GM23338 (cell line): ENCODE results near the gene ABCA1. TPM values are rescaled to one million over a fixed set of nuclear protein-coding genes. Genes with fewer than 3 reads are reported as not detected.

Experiments
- ATAC-seq: fragments of 200-7000 bp; cut with Tn5 transposase; 3 replicates; pipeline ENCODE4 v1.9.1; 2020
- DNase-seq: peaks from one replicate; pipeline ENCODE4 v3.0.0-alpha.2; 2015; ENCODE audit warnings: low spot score
- H2AFZ ChIP-seq: fragments of 200-600 bp; sonication (generic); 2 replicates; pipeline ENCODE4 v1.8.0; 2016; ENCODE audit warnings: antibody characterized with exemption, mild to moderate bottlenecking, moderate library complexity
- H3F3A ChIP-seq: fragments of 200-600 bp; sonication (generic); replicated peaks from 2 replicates; pipeline ENCODE4 v1.8.0; 2017; ENCODE audit warnings: antibody characterized with exemption, mixed run types, low read depth
- H3K27ac ChIP-seq: fragments of 200-600 bp; sonication (generic); 2 replicates; pipeline ENCODE4 v1.6.1; 2016; ENCODE audit warnings: low read depth
- H3K27me3 ChIP-seq: fragments of 200-600 bp; sonication (generic); 2 replicates; pipeline ENCODE4 v1.8.0; 2016; ENCODE audit warnings: mild to moderate bottlenecking, mixed run types, moderate library complexity; ENCODE audit not compliant: insufficient read depth
- H3K36me3 ChIP-seq: fragments of 200-600 bp; sonication (generic); 2 replicates; pipeline ENCODE4 v1.8.0; 2016; ENCODE audit warnings: mild to moderate bottlenecking; ENCODE audit not compliant: insufficient read depth
- H3K4me1 ChIP-seq: fragments of 200-600 bp; sonication (generic); 2 replicates; pipeline ENCODE4 v1.8.0; 2016; ENCODE audit warnings: mild to moderate bottlenecking, moderate library complexity; ENCODE audit not compliant: insufficient read depth
- H3K4me2 ChIP-seq: fragments of 200-600 bp; sonication (generic); 2 replicates; pipeline ENCODE4 v1.7.1; 2017; ENCODE audit warnings: mixed run types
- H3K4me3 ChIP-seq: fragments of 200-600 bp; sonication (generic); 2 replicates; pipeline ENCODE4 v1.6.1; 2016; ENCODE audit warnings: mixed run types
- H3K79me2 ChIP-seq: fragments of 200-600 bp; sonication (generic); replicated peaks from 2 replicates; pipeline ENCODE4 v1.8.0; 2017; ENCODE audit warnings: mild to moderate bottlenecking; ENCODE audit not compliant: insufficient read depth
- H3K9me2 ChIP-seq: fragments of 200-600 bp; sonication (generic); 2 replicates; pipeline ENCODE4 v1.8.0; 2017; ENCODE audit not compliant: insufficient read depth
- H4K20me1 ChIP-seq: fragments of 200-600 bp; sonication (generic); replicated peaks from 2 replicates; pipeline ENCODE4 v1.8.0; 2017; ENCODE audit warnings: mild to moderate bottlenecking; ENCODE audit not compliant: insufficient read depth
- H3K27ac Mint-ChIP-seq: 2 replicates; pipeline ENCODE4 v1.8.0; 2020; ENCODE audit warnings: inconsistent platforms, mild to moderate bottlenecking, moderate library complexity, mixed read lengths
- H3K27me3 Mint-ChIP-seq: 3 replicates; pipeline ENCODE4 v1.8.0; 2022; ENCODE audit warnings: low read depth, mild to moderate bottlenecking, moderate library complexity, mixed read lengths, inconsistent platforms; ENCODE audit not compliant: insufficient read depth, poor library complexity
- H3K36me3 Mint-ChIP-seq: 3 replicates; pipeline ENCODE4 v1.8.0; 2021; ENCODE audit warnings: low read depth, mild to moderate bottlenecking, inconsistent platforms, moderate library complexity, mixed read lengths
- H3K4me1 Mint-ChIP-seq: 3 replicates; pipeline ENCODE4 v1.8.0; 2020; ENCODE audit warnings: mild to moderate bottlenecking, inconsistent platforms, mixed read lengths
- H3K4me3 Mint-ChIP-seq: 3 replicates; pipeline ENCODE4 v1.8.0; 2021; ENCODE audit warnings: moderate library complexity, mild to moderate bottlenecking, inconsistent platforms, mixed read lengths
- H3K9me3 Mint-ChIP-seq: 3 replicates; pipeline ENCODE4 v1.8.0; 2020; ENCODE audit warnings: moderate library complexity, mild to moderate bottlenecking, inconsistent platforms, mixed read lengths
- CREB1 ChIP-seq: fragments of 250-450 bp; sonication (Bioruptor Pico); IDR thresholded peaks from 2 replicates; pipeline ENCODE4 v1.5.0; 2020; ENCODE audit warnings: low read depth, mild to moderate bottlenecking, moderate library complexity
- EZH2 ChIP-seq: fragments of 200-600 bp; sonication (generic); IDR thresholded peaks from one replicate; pipeline ENCODE4 v1.8.0; 2017; ENCODE audit warnings: antibody characterized with exemption, mild to moderate bottlenecking, low read depth; ENCODE audit not compliant: unreplicated experiment
- EZH2phosphoT487 ChIP-seq: fragments of 200-600 bp; sonication (generic); IDR thresholded peaks from one replicate; pipeline ENCODE4 v1.8.1; 2018; ENCODE audit warnings: antibody characterized with exemption; ENCODE audit not compliant: unreplicated experiment
- JUNB ChIP-seq: IDR thresholded peaks from one replicate; pipeline ENCODE4 v1.6.1; 2016; ENCODE audit warnings: antibody characterized with exemption; ENCODE audit not compliant: unreplicated experiment
- NANOG ChIP-seq: IDR thresholded peaks from 2 replicates; pipeline ENCODE4 v1.6.1; 2016; ENCODE audit warnings: antibody characterized with exemption, borderline replicate concordance
- POLR2AphosphoS5 ChIP-seq: IDR thresholded peaks from 2 replicates; pipeline ENCODE4 v1.6.1; 2016; ENCODE audit warnings: antibody characterized with exemption, low read depth
- STAT1 ChIP-seq: IDR thresholded peaks from one replicate; pipeline ENCODE4 v1.6.1; 2016; ENCODE audit warnings: antibody characterized with exemption; ENCODE audit not compliant: unreplicated experiment
- ZNF114 ChIP-seq: fragments of 250-450 bp; sonication (Bioruptor Pico); IDR thresholded peaks from 2 replicates; pipeline ENCODE4 v1.5.0; 2020; ENCODE audit warnings: mild to moderate bottlenecking, moderate library complexity
- ZNF331 ChIP-seq: fragments of 250-450 bp; sonication (Bioruptor Pico); IDR thresholded peaks from 2 replicates; pipeline ENCODE4 v1.5.0; 2020; ENCODE audit warnings: low read depth, mild to moderate bottlenecking, moderate library complexity
- polyA plus RNA-seq: library from polyadenylated mRNA; unstranded; fragments of >200 nt; fragmentation: Nextera tagmentation; extraction: Ambion mirVana; gene quantifications from 2 replicates; pipeline ENCODE4 v1.2.1, GENCODE V29; 2016
- total RNA-seq: library from RNA; depleted of rRNA; stranded (reverse); fragments of >200 nt; shearing (Covaris generic); gene quantifications from 2 replicates; pipeline ENCODE4 v1.2.3, GENCODE V29; 2014
- TF ChIP-seq, protein P1 (sequence below): fragments of 250-450 bp; sonication (Bioruptor Pico); IDR thresholded peaks from 2 replicates; pipeline ENCODE4 v1.5.0; 2020; ENCODE audit warnings: mild to moderate bottlenecking, moderate library complexity
- TF ChIP-seq, protein P2 (sequence below), 2 experiments: fragments of 200-600 bp in 1 of 2; sonication (generic) in 1 of 2; conservative IDR thresholded peaks; 2 replicates each; pipeline versions ENCODE4 v1.5.1 to v1.6.1; 2016 to 2017; ENCODE audit warnings: antibody characterized with exemption in 2 of 2, low read depth in 2 of 2, mild to moderate bottlenecking in 2 of 2, moderate library complexity in 1 of 2

ABCA1 gene
- total and polyA plus RNA-seq, 2 experiments from 2014 or later = 1.4 to 2.8 TPM

DNA sequence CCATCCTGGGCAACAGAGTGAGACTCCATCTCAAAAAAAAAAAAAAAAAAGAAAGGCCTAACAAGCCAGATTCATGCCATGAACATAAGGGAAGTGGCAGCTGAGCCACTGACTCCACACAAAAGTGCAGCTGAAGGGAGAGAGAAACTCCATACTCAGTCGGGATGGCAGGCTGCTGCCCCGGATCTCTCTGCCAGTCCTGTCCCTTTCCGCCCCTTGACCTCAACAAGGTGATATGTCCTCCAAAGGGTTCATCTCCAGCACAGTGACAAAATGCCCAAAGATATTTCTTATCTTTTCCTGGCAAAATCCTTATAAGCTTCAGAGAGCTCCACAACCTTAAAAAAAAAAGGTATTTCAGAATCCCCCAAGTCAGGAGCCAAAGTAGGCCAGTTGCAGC lies 52.6 kb downstream of the ABCA1 start:
- Mint-ChIP-seq H3K4me1 (peaks cover 16% of the 10 kb centered on the region), H3K27me3 (peaks cover 7% of the 10 kb centered on the region), H3K27ac (no peak overlapping the region), H3K9me3 (peaks cover 11% of the 10 kb centered on the region; the same call in 2 of the 3 replicates), H3K36me3 (peaks cover 71% of the 10 kb centered on the region), H3K4me3 (no peak overlapping the region)
- no peak for DNase-seq
- Histone ChIP-seq H3K9me2 (no peaks in the 10 kb centered on the region), H2AFZ (no peak overlapping the region), H3F3A (no peaks in the 10 kb centered on the region), H3K4me3 (no peak overlapping the region), H3K4me2 (no peak overlapping the region), H3K36me3 (no peaks in the 10 kb centered on the region), H3K79me2 (no peaks in the 10 kb centered on the region), H3K27me3 (no peaks in the 10 kb centered on the region), H3K4me1 (peaks cover 4% of the 10 kb centered on the region; the same call in 1 of the 2 replicates), H3K27ac (no peak overlapping the region), H4K20me1 (no peaks in the 10 kb centered on the region)
- ATAC-seq = no peak
- TF ChIP-seq ZNF114 (CRISPR knock-in tag) (no peak), POLR2AphosphoS5 (no peak), STAT1 (no peak), EZH2phosphoT487 (no peak)

DNA sequence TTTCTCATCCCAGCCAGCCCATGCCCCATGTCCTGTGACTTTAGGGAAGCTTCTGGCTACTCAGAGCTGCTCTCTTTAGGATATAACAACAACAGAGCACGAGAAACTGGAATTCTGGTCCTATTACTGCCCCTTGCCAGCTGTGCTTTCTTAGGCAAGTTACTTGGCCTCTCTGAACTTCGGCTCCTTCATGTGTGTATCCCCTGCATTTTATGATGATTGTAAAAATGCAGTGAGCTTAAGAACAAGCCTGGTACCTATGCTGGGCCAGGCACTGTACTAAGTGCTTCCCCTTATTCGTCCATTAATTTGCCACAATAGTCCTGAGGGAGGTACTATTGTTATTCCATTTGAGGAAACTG lies 54.5 kb downstream of the ABCA1 start:
- Histone ChIP-seq H3K27me3 (no peaks in the 10 kb centered on the region), H3K27ac (no peak overlapping the region), H3K9me2 (no peaks in the 10 kb centered on the region), H2AFZ (no peak overlapping the region), H3K4me2 (no peak overlapping the region; the same call in 1 of the 2 replicates), H3K36me3 (no peaks in the 10 kb centered on the region), H4K20me1 (peaks cover 3% of the 10 kb centered on the region; the same call in 1 of the 2 replicates), H3K4me3 (no peak overlapping the region), H3K4me1 (peaks cover 18% of the 10 kb centered on the region), H3K79me2 (no peaks in the 10 kb centered on the region), H3F3A (no peaks in the 10 kb centered on the region)
- DNase-seq = no peak
- peaks cover 16% of the 10 kb centered on the region for H3K27me3 Mint-ChIP-seq
- no peak for TF ChIP-seq CREB1
- TF ChIP-seq, protein P1, sequence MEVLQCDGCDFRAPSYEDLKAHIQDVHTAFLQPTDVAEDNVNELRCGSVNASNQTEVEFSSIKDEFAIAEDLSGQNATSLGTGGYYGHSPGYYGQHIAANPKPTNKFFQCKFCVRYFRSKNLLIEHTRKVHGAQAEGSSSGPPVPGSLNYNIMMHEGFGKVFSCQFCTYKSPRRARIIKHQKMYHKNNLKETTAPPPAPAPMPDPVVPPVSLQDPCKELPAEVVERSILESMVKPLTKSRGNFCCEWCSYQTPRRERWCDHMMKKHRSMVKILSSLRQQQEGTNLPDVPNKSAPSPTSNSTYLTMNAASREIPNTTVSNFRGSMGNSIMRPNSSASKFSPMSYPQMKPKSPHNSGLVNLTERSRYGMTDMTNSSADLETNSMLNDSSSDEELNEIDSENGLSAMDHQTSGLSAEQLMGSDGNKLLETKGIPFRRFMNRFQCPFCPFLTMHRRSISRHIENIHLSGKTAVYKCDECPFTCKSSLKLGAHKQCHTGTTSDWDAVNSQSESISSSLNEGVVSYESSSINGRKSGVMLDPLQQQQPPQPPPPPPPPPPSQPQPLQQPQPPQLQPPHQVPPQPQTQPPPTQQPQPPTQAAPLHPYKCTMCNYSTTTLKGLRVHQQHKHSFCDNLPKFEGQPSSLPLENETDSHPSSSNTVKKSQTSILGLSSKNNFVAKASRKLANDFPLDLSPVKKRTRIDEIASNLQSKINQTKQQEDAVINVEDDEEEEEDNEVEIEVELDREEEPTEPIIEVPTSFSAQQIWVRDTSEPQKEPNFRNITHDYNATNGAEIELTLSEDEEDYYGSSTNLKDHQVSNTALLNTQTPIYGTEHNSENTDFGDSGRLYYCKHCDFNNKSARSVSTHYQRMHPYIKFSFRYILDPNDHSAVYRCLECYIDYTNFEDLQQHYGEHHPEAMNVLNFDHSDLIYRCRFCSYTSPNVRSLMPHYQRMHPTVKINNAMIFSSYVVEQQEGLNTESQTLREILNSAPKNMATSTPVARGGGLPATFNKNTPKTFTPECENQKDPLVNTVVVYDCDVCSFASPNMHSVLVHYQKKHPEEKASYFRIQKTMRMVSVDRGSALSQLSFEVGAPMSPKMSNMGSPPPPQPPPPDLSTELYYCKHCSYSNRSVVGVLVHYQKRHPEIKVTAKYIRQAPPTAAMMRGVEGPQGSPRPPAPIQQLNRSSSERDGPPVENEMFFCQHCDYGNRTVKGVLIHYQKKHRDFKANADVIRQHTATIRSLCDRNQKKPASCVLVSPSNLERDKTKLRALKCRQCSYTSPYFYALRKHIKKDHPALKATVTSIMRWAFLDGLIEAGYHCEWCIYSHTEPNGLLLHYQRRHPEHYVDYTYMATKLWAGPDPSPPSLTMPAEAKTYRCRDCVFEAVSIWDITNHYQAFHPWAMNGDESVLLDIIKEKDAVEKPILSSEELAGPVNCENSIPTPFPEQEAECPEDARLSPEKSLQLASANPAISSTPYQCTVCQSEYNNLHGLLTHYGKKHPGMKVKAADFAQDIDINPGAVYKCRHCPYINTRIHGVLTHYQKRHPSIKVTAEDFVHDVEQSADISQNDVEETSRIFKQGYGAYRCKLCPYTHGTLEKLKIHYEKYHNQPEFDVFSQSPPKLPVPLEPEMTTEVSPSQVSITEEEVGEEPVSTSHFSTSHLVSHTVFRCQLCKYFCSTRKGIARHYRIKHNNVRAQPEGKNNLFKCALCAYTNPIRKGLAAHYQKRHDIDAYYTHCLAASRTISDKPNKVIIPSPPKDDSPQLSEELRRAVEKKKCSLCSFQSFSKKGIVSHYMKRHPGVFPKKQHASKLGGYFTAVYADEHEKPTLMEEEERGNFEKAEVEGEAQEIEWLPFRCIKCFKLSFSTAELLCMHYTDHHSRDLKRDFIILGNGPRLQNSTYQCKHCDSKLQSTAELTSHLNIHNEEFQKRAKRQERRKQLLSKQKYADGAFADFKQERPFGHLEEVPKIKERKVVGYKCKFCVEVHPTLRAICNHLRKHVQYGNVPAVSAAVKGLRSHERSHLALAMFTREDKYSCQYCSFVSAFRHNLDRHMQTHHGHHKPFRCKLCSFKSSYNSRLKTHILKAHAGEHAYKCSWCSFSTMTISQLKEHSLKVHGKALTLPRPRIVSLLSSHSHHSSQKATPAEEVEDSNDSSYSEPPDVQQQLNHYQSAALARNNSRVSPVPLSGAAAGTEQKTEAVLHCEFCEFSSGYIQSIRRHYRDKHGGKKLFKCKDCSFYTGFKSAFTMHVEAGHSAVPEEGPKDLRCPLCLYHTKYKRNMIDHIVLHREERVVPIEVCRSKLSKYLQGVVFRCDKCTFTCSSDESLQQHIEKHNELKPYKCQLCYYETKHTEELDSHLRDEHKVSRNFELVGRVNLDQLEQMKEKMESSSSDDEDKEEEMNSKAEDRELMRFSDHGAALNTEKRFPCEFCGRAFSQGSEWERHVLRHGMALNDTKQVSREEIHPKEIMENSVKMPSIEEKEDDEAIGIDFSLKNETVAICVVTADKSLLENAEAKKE (CRISPR knock-in tag) = no peak
- no peak for TF ChIP-seq NANOG
- no peak for TF ChIP-seq ZNF331 (CRISPR knock-in tag)
- no peak for TF ChIP-seq JUNB
- TF ChIP-seq, protein P2, sequence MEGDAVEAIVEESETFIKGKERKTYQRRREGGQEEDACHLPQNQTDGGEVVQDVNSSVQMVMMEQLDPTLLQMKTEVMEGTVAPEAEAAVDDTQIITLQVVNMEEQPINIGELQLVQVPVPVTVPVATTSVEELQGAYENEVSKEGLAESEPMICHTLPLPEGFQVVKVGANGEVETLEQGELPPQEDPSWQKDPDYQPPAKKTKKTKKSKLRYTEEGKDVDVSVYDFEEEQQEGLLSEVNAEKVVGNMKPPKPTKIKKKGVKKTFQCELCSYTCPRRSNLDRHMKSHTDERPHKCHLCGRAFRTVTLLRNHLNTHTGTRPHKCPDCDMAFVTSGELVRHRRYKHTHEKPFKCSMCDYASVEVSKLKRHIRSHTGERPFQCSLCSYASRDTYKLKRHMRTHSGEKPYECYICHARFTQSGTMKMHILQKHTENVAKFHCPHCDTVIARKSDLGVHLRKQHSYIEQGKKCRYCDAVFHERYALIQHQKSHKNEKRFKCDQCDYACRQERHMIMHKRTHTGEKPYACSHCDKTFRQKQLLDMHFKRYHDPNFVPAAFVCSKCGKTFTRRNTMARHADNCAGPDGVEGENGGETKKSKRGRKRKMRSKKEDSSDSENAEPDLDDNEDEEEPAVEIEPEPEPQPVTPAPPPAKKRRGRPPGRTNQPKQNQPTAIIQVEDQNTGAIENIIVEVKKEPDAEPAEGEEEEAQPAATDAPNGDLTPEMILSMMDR (conservative IDR thresholded peaks at IDR 0.05; ENCODE audit: low read depth in 2 of 2) = no peak
- no peak for TF ChIP-seq POLR2AphosphoS5
- no peak for TF ChIP-seq EZH2
- no peak overlapping the region for H3K4me3 Mint-ChIP-seq
- H3K4me1 Mint-ChIP-seq = peaks cover 32% of the 10 kb centered on the region
- no peak for ATAC-seq
- H3K36me3 Mint-ChIP-seq = peaks cover 60% of the 10 kb centered on the region
- no peak overlapping the region for H3K27ac Mint-ChIP-seq
- peaks cover 11% of the 10 kb centered on the region; the same call in 2 of the 3 replicates for H3K9me3 Mint-ChIP-seq
